Heart left ventricle (tissue), 16 donors: Measurements from ENCODE around the gene MTCH1. TPM values are rescaled to one million over a fixed set of nuclear protein-coding genes. Genes with fewer than 3 reads are reported as not detected.
"Not testable (repeated sequence)": the region's sequence is repeated elsewhere in the genome, so short reads cannot be mapped to it uniquely, and the experiment has no call there.

ENCODE experiments used
- ATAC-seq, 4 donors: fragments of 200-7000 bp; cut with Tn5 transposase; one replicate each; pipeline ENCODE4 v1.9.1; 2020 to 2022; ENCODE audit warnings: moderate library complexity in 4 of 4, mild to moderate bottlenecking in 3 of 4, moderate number of reproducible peaks in 1 of 4
- DNase-seq, 5 donors: peaks; one replicate each; pipeline ENCODE4 v3.0.0-alpha.2; 2020
- H3K27ac ChIP-seq, 12 donors: fragments of 200-600 bp; sonication (generic) in 4 of 12; one replicate each; pipeline versions ENCODE4 v1.5.0 to v1.8.0; 2016 to 2022; ENCODE audit warnings: mild to moderate bottlenecking in 2 of 12
- H3K27me3 ChIP-seq, 9 donors: fragments of 200-600 bp; sonication (generic) in 2 of 9; one replicate each; pipeline versions ENCODE4 v1.5.1 to v1.8.0; 2016 to 2022; ENCODE audit warnings: mild to moderate bottlenecking in 3 of 9
- H3K36me3 ChIP-seq, 9 donors: fragments of 200-600 bp; sonication (generic) in 2 of 9; one replicate each; pipeline versions ENCODE4 v1.5.0 to v1.8.0; 2018 to 2022; ENCODE audit warnings: mild to moderate bottlenecking in 2 of 9
- H3K4me1 ChIP-seq, 12 donors: fragments of 200-600 bp; sonication (generic) in 4 of 12; one replicate each; pipeline versions ENCODE4 v1.5.0 to v1.8.0; 2016 to 2022; ENCODE audit warnings: mild to moderate bottlenecking in 3 of 12
- H3K4me3 ChIP-seq, 12 donors: fragments of 200-600 bp; sonication (generic) in 4 of 12; one replicate each; pipeline versions ENCODE4 v1.5.0 to v1.8.0; 2017 to 2022; ENCODE audit warnings: mild to moderate bottlenecking in 9 of 12, moderate library complexity in 4 of 12
- H3K9me3 ChIP-seq, 12 donors: fragments of 200-600 bp; sonication (generic) in 4 of 12; one replicate each; pipeline versions ENCODE4 v1.5.0 to v1.8.0; 2016 to 2022; ENCODE audit warnings: mild to moderate bottlenecking in 1 of 12
- POLR2A ChIP-seq, 2 donors: fragments of 450-650 bp; IDR thresholded peaks; one replicate each; pipeline ENCODE4 v1.6.1; 2017; ENCODE audit warnings: antibody characterized with exemption in 2 of 2, mild to moderate bottlenecking in 2 of 2, moderate library complexity in 2 of 2
- WGBS, 4 donors: extraction: QIAGEN DNeasy Blood & Tissue Kit in 2 of 4; methylation state at CpG; one replicate each; pipeline versions ENCODE4 v1.1.5 to v1.1.7; 2013 to 2018; 5-methylcytosine and 5-hydroxymethylcytosine counted together
- intact Hi-C, 10 donors: fragments of 100-400 bp; cut with DNase I; formaldehyde crosslinking; loops; one replicate each; pipeline versions ENCODE4 v1.11.1 to v1.14.2; 2022
- polyA plus RNA-seq, 2 donors: library from polyadenylated mRNA; stranded (reverse); fragments of 200-250 nt; gene quantifications; one replicate each; pipeline ENCODE4 v1.2.3, GENCODE V29; 2013
- total RNA-seq, 9 donors: library from RNA; depleted of rRNA in 2 of 9; stranded (reverse); fragments of >200 nt in 2 of 9; fragmentation: NEBNext Ultra II Directional in 3 of 9; extraction: Animal tissue kit (Norgen Biotek cat#: 25700) in 3 of 9; gene quantifications; one replicate each; pipeline versions ENCODE4 v1.1.0 to v1.2.4, GENCODE V29; 2016 to 2023
- TF ChIP-seq, protein P1 (sequence below), 12 donors: fragments of 200-600 bp; sonication (generic) in 4 of 12; IDR thresholded peaks; one replicate each; pipeline versions ENCODE4 v1.5.0 to v1.8.0; 2018 to 2022; ENCODE audit warnings: antibody characterized with exemption in 12 of 12, mild to moderate bottlenecking in 5 of 12
- donor health status: ischemic (EF 13 %, LVEDD 7.1; RV severe dilation, severe dysfunction).
- donor health status: healthy with polysubstance abuse.
- donor health status: DM: no; HTN: yes; CAD: no.
- donor health status: DM: no; HTN: no; CAD: no.
- donor health status: ischemic (EF 25% LVEDD 6.9; RV normal size, moderate dysfunction).
- donor health status: ischemic (EF 25% LVEDD 5.7; RV mildly dilated, moderate dysfunction).
- donor health status: healthy.
- donor health status: DM: yes; HTN: yes; CAD: no.
- donor health status: ischemic (EF 35%, LVEDD 5.7; RV mildly dilated, moderate dysfunction).
- donor health status: nonischemic (EF 11% LVEDD 7.7; RV severe dilation, severe dysfunction).
- donor health status: DM: yes; HTN: yes; CAD: no.
- donor health status: PGD.
- donor health status: ischemic (EF 29% LVEDD 5.4; RV normal size, mild dysfunction).
- donor health status: nonischemic (EF 23%, LVEDD 6.1; RV moderate dilation, normal function).

The MTCH1 gene
- total and polyA plus RNA-seq, 11 donors, result 104 to 367 (median 193) TPM

DNA sequence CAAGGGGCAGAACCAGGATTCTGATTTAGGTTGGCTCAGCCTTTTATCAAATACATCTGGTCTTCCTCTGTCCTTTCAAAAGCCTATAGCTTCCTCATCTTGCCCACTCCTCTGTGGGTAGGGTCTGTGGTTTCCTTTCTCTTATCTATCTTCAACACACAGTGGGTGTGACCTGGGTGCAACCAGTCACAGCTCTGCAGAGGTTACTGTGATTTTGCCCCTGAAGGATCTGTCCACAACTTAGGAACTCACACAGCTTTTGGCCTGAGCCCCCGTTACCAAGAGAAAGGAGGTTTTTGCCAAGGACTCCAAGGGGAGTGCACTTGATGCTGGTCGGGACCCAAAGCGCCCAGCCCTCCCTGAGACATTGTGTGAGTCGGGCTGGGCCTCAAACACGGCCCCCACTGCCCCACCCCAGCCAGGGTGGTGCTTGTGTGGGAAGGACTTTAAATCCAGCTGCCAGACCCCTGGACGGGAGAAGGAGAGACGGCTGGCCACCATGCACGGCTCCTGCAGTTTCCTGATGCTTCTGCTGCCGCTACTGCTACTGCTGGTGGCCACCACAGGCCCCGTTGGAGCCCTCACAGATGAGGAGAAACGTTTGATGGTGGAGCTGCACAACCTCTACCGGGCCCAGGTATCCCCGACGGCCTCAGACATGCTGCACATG lies 31.6 kb downstream of the MTCH1 start, which contains the start of gene PI16:
TSS of gene PI16 (plus strand) at position 477 of the 670 bp plus-strand sequence. CDS start at position 500, 23 bp downstream.
- DNase-seq (no peak), ATAC-seq (peak in 3 of 4 donors; percentile 23 to 45 (median 38))
- Histone ChIP-seq H3K36me3 (no peaks in the 10 kb centered on the region), H3K27me3 (no peaks in the 10 kb centered on the region), H3K27ac (peak within 1 kb of the TSS in 4 of 12 donors; percentile 12 to 55 (median 25)), H3K9me3 (no peaks in the 10 kb centered on the region), H3K4me3 (peak within 1 kb of the TSS in 10 of 12 donors; percentile 7 to 49 (median 35)), H3K4me1 (peaks cover 0 to 27% (median 2%) of the 10 kb centered on the region in 12 donors)
- TF ChIP-seq, protein P1, sequence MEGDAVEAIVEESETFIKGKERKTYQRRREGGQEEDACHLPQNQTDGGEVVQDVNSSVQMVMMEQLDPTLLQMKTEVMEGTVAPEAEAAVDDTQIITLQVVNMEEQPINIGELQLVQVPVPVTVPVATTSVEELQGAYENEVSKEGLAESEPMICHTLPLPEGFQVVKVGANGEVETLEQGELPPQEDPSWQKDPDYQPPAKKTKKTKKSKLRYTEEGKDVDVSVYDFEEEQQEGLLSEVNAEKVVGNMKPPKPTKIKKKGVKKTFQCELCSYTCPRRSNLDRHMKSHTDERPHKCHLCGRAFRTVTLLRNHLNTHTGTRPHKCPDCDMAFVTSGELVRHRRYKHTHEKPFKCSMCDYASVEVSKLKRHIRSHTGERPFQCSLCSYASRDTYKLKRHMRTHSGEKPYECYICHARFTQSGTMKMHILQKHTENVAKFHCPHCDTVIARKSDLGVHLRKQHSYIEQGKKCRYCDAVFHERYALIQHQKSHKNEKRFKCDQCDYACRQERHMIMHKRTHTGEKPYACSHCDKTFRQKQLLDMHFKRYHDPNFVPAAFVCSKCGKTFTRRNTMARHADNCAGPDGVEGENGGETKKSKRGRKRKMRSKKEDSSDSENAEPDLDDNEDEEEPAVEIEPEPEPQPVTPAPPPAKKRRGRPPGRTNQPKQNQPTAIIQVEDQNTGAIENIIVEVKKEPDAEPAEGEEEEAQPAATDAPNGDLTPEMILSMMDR (IDR thresholded peaks at IDR 0.05), result no peak
- no peak for TF ChIP-seq POLR2A (IDR thresholded peaks at IDR 0.05)
- whole genome bisulfite sequencing, 4 donors, result 59 to 76% (median 65%) methylated on average over 10 to 14 of the region's 14 CpGs
- intact Hi-C loops, result no loop called here

DNA sequence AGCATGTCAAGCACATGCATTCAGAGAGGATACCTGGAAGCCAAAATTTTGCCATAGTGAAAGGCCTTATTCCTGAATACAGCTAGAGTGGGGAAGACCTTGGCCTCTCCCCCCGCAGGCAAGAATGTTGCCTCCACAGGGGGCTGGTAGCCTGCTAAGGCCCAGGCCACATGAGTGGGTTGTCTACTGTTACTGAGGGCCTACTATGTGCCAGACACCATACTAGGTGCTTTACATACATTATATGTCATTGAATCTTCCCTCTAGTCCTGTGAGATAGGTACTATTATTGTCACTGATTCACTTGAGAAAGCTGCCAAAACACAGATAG lies 32.1 kb downstream of the MTCH1 start:
- ATAC-seq, result no peak
- Histone ChIP-seq H3K4me1 (peaks cover 0 to 26% (median 2%) of the 10 kb centered on the region in 12 donors), H3K27me3 (no peaks in the 10 kb centered on the region), H3K9me3 (no peaks in the 10 kb centered on the region), H3K4me3 (no peak overlapping the region), H3K27ac (no peak overlapping the region), H3K36me3 (no peaks in the 10 kb centered on the region)
- intact Hi-C loops, result no loop called here
- 83 to 96% (median 92%) methylated on average over 1 of the region's 1 CpG for WGBS, 4 donors
- no peak for TF ChIP-seq POLR2A (IDR thresholded peaks at IDR 0.05)
- TF ChIP-seq, protein P1 (IDR thresholded peaks at IDR 0.05), result no peak
- no peak for DNase-seq

DNA sequence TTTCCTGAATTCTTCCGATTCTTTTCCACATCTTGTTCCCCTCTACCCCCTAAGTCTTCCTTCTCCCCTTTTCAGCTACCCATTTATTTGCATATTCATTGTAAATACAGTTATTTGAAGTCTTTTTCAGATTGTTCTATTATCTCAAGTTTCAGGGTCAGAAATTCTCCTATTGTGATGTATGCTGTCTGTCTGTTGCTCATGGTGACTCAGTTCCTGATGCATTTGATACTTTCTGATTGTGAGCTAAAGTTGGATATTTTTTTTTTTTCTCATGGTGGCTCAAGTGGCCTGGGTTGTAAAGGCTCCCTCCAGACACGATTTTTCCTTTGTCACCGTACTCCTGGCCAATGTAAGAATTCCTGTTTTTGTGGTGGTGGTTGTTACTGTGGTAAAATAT lies 36.4 kb downstream of the MTCH1 start:
- Histone ChIP-seq H3K4me1 (peaks cover 0 to 12% (median 0%) of the 10 kb centered on the region in 12 donors), H3K27me3 (no peaks in the 10 kb centered on the region), H3K27ac (no peak overlapping the region), H3K9me3 (no peaks in the 10 kb centered on the region), H3K36me3 (no peaks in the 10 kb centered on the region), H3K4me3 (no peak overlapping the region)
- TF ChIP-seq, protein P1 (IDR thresholded peaks at IDR 0.05), result no peak
- TF ChIP-seq POLR2A (IDR thresholded peaks at IDR 0.05), result no peak
- DNase-seq (no peak), ATAC-seq (no peak)
- intact Hi-C loops, result no loop called here
- 80 to 85% (median 82%) methylated on average over 3 of the region's 3 CpGs for WGBS, 4 donors

DNA sequence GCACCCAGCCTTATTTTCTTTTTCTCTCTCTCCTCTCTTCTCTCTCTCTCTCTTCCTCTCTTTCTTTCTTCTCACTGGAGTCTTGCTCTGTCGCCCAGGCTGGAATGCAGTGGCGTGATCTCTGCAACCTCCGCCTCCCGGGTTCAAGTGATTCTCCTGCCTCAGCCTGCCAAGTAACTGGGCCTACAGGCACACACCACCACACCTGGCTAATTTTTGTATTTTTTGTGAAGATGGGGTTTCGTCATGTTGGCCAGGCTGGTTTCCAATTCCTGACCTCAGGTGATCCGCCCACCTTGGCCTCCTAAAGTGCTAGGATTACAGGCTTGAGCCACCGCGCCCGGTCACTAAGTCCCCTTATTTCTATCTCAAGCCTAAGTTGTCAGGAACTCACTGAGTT lies 36.9 kb downstream of the MTCH1 start:
- DNase-seq, intact Hi-C loops, H3K4me3 ChIP-seq, ATAC-seq, H3K4me1 ChIP-seq, H3K9me3 ChIP-seq, H3K27me3 ChIP-seq, H3K36me3 ChIP-seq, H3K27ac ChIP-seq: not testable (repeated sequence)
- WGBS, 4 donors, result 94 to 98% (median 97%) methylated on average over 9 of the region's 9 CpGs
